Neural cell (in vitro differentiated cells): ENCODE data around the gene KNSTRN. TPM values are rescaled to one million over a fixed set of nuclear protein-coding genes. Genes with fewer than 3 reads are reported as not detected.

Experiments
- H2AFZ ChIP-seq: fragments of 200-600, 300-800 bp; sonication (generic), shearing (Covaris generic); 2 replicates; pipeline ENCODE4 v1.6.0; 2014; ENCODE audit warnings: low read depth, mild to moderate bottlenecking, antibody characterized with exemption, low read length, moderate library complexity
- H3F3A ChIP-seq: fragments of 200-600 bp; shearing (Covaris generic); 2 replicates; pipeline ENCODE4 v1.6.1; 2016; ENCODE audit warnings: mild to moderate bottlenecking, moderate library complexity, mixed read lengths, antibody characterized with exemption, low read length; ENCODE audit not compliant: insufficient read depth, poor library complexity, severe bottlenecking
- H3K27ac ChIP-seq: fragments of 200-600, 300-800 bp; sonication (generic), shearing (Covaris generic); 2 replicates; pipeline ENCODE4 v1.5.1; 2014; ENCODE audit warnings: mild to moderate bottlenecking, low read length, moderate library complexity
- H3K27me3 ChIP-seq: fragments of 300-800, 200-600 bp; sonication (generic), shearing (Covaris generic); 2 replicates; pipeline ENCODE4 v1.6.0; 2014; ENCODE audit warnings: mild to moderate bottlenecking, low read depth, low read length, moderate library complexity; ENCODE audit not compliant: insufficient read depth
- H3K36me3 ChIP-seq: fragments of 300-800, 200-600 bp; sonication (generic), shearing (Covaris generic); 2 replicates; pipeline ENCODE4 v1.5.1; 2014; ENCODE audit warnings: mild to moderate bottlenecking, antibody characterized with exemption, low read length, moderate library complexity; ENCODE audit not compliant: insufficient read depth
- H3K4me2 ChIP-seq: fragments of 300-800, 200-600 bp; sonication (generic), shearing (Covaris generic); 2 replicates; pipeline ENCODE4 v1.6.0; 2014; ENCODE audit warnings: mild to moderate bottlenecking, low read length
- H3K4me3 ChIP-seq: fragments of 300-800, 200-600 bp; sonication (generic), shearing (Covaris generic); 2 replicates; pipeline ENCODE4 v1.5.1; 2014; ENCODE audit warnings: mild to moderate bottlenecking, low read length, moderate library complexity
- H3K79me2 ChIP-seq: fragments of 200-600 bp; shearing (Covaris generic); replicated peaks from 2 replicates; pipeline ENCODE4 v1.6.0; 2014; ENCODE audit warnings: mild to moderate bottlenecking, low read length, moderate library complexity; ENCODE audit not compliant: insufficient read depth
- H3K9ac ChIP-seq: fragments of 300-800, 200-600 bp; sonication (generic), shearing (Covaris generic); 2 replicates; pipeline ENCODE4 v1.6.1; 2016; ENCODE audit warnings: mild to moderate bottlenecking, low read length, mixed read lengths
- H3K9me2 ChIP-seq: fragments of 200-600 bp; shearing (Covaris generic); 2 replicates; pipeline ENCODE4 v1.6.1; 2016; ENCODE audit warnings: mild to moderate bottlenecking, low read length, mixed read lengths; ENCODE audit not compliant: insufficient read depth
- H3K9me3 ChIP-seq: fragments of 200-600, 300-800 bp; sonication (generic), shearing (Covaris generic); 2 replicates; pipeline ENCODE4 v1.6.1; 2016; ENCODE audit warnings: mild to moderate bottlenecking, mixed run types, low read length, moderate library complexity, mixed read lengths
- H4K20me1 ChIP-seq: fragments of 200-600 bp; shearing (Covaris generic); 2 replicates; pipeline ENCODE4 v1.6.1; 2016; ENCODE audit warnings: mild to moderate bottlenecking, mixed run types; ENCODE audit not compliant: insufficient read depth
- EP300 ChIP-seq: fragments of 450-650 bp; conservative IDR thresholded peaks from 2 replicates; pipeline ENCODE4 v1.6.1; 2014; ENCODE audit warnings: antibody characterized with exemption, mild to moderate bottlenecking, moderate library complexity; ENCODE audit not compliant: poor library complexity, severe bottlenecking
- EZH2 ChIP-seq: fragments of 200-600, 300-800 bp; shearing (Covaris generic), sonication (generic); IDR thresholded peaks from 2 replicates; pipeline ENCODE4 v1.6.1; 2014; ENCODE audit warnings: antibody characterized with exemption, low read length, borderline replicate concordance, mild to moderate bottlenecking; ENCODE audit not compliant: insufficient read depth, poor library complexity, severe bottlenecking
- MXI1 ChIP-seq: fragments of 450-650 bp; conservative IDR thresholded peaks from 2 replicates; pipeline ENCODE4 v1.6.1; 2014; ENCODE audit warnings: antibody characterized with exemption, mild to moderate bottlenecking; ENCODE audit not compliant: poor library complexity, severe bottlenecking
- POLR2AphosphoS5 ChIP-seq: IDR thresholded peaks from 2 replicates; pipeline ENCODE4 v1.6.1; 2012
- RAD21 ChIP-seq: fragments of 450-650 bp; conservative IDR thresholded peaks from 2 replicates; pipeline ENCODE4 v1.6.1; 2014; ENCODE audit warnings: antibody characterized with exemption, mild to moderate bottlenecking, moderate library complexity
- SMC3 ChIP-seq: fragments of 450-650 bp; conservative IDR thresholded peaks from 2 replicates; pipeline ENCODE4 v1.6.1; 2014; ENCODE audit warnings: antibody characterized with exemption, mild to moderate bottlenecking, moderate library complexity; ENCODE audit not compliant: poor library complexity
- TAF1 ChIP-seq: IDR thresholded peaks from 2 replicates; pipeline ENCODE4 v1.6.1; 2012; ENCODE audit warnings: low read depth
- polyA plus RNA-seq: library from polyadenylated mRNA; depleted of rRNA; stranded (reverse); fragments of >200 nt; gene quantifications from 2 replicates; pipeline ENCODE4 v1.2.3, GENCODE V29; 2014
- TF ChIP-seq, protein P1 (sequence below): IDR thresholded peaks from 2 replicates; pipeline ENCODE4 v1.6.1; 2012; ENCODE audit warnings: borderline replicate concordance
- TF ChIP-seq, protein P2 (sequence below): fragments of 450-650 bp; IDR thresholded peaks from 2 replicates; pipeline ENCODE4 v1.5.1; 2014; ENCODE audit warnings: antibody characterized with exemption, mild to moderate bottlenecking, moderate library complexity; ENCODE audit not compliant: poor library complexity, severe bottlenecking

The KNSTRN gene
- polyA plus RNA-seq, 1 donor from 2014 or later: 38.3 TPM

DNA sequence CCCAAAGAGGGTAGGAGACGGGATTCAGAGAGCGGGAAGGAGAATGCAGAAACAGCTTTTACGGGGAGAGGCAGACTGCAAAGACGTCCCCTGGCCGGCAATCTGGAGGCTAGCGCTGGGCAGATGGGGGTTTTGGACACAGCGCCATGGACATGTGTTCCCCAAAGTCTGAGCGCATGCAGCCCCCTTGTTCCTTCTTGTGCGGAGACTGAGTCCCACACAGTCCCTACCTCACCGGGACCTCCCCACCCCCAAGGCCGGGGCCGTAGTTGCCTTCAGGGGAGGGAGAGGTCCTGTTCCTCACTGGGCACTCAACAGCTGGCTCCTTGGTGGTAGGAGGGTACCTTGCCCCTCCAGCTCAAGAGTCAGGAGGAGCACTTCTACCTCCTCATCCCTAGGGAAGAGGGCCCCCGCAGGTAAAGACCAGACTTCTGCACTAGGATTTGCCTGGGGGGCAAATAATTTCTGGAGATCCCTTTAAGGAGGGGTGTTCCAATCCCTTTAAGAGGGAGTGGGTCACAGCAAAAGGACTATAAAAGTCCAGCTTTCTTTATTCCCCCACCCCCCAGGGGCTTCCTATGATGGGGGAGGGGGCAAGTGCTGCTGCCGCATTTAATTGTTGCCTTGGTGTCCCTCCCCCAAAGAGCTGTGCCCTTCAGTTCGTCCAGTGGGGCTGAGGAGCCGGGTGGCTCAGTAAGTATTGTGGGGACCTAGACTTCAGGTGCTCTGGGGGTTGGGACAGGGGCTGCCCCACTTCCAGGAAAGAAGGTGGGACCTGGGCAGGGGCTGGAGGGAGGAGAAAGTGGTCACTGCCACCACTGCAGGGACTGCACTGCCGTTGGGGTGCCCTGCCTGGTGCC is 54.6 kb downstream of the KNSTRN start:
- H2AFZ ChIP-seq: no peak overlapping the region
- no peaks in the 10 kb centered on the region for H3K9me3 ChIP-seq
- H4K20me1 ChIP-seq: no peaks in the 10 kb centered on the region
- no peak overlapping the region for H3K4me2 ChIP-seq
- H3K36me3 ChIP-seq: no peaks in the 10 kb centered on the region
- TF ChIP-seq SMC3: no peak
- TF ChIP-seq TAF1: no peak
- no peak for TF ChIP-seq POLR2AphosphoS5
- TF ChIP-seq, protein P1, sequence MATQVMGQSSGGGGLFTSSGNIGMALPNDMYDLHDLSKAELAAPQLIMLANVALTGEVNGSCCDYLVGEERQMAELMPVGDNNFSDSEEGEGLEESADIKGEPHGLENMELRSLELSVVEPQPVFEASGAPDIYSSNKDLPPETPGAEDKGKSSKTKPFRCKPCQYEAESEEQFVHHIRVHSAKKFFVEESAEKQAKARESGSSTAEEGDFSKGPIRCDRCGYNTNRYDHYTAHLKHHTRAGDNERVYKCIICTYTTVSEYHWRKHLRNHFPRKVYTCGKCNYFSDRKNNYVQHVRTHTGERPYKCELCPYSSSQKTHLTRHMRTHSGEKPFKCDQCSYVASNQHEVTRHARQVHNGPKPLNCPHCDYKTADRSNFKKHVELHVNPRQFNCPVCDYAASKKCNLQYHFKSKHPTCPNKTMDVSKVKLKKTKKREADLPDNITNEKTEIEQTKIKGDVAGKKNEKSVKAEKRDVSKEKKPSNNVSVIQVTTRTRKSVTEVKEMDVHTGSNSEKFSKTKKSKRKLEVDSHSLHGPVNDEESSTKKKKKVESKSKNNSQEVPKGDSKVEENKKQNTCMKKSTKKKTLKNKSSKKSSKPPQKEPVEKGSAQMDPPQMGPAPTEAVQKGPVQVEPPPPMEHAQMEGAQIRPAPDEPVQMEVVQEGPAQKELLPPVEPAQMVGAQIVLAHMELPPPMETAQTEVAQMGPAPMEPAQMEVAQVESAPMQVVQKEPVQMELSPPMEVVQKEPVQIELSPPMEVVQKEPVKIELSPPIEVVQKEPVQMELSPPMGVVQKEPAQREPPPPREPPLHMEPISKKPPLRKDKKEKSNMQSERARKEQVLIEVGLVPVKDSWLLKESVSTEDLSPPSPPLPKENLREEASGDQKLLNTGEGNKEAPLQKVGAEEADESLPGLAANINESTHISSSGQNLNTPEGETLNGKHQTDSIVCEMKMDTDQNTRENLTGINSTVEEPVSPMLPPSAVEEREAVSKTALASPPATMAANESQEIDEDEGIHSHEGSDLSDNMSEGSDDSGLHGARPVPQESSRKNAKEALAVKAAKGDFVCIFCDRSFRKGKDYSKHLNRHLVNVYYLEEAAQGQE: no peak
- no peak for TF ChIP-seq EP300
- no peak for TF ChIP-seq RAD21
- TF ChIP-seq, protein P2, sequence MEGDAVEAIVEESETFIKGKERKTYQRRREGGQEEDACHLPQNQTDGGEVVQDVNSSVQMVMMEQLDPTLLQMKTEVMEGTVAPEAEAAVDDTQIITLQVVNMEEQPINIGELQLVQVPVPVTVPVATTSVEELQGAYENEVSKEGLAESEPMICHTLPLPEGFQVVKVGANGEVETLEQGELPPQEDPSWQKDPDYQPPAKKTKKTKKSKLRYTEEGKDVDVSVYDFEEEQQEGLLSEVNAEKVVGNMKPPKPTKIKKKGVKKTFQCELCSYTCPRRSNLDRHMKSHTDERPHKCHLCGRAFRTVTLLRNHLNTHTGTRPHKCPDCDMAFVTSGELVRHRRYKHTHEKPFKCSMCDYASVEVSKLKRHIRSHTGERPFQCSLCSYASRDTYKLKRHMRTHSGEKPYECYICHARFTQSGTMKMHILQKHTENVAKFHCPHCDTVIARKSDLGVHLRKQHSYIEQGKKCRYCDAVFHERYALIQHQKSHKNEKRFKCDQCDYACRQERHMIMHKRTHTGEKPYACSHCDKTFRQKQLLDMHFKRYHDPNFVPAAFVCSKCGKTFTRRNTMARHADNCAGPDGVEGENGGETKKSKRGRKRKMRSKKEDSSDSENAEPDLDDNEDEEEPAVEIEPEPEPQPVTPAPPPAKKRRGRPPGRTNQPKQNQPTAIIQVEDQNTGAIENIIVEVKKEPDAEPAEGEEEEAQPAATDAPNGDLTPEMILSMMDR: no peak
- TF ChIP-seq EZH2: no peak
- no peak for TF ChIP-seq MXI1
- H3K27me3 ChIP-seq: peaks cover 60% of the 10 kb centered on the region
- peak overlapping the region; percentile 53 for H3K4me3 ChIP-seq
- H3K27ac ChIP-seq: no peak overlapping the region
- no peaks in the 10 kb centered on the region for H3K9me2 ChIP-seq
- no peaks in the 10 kb centered on the region for H3K79me2 ChIP-seq
- H3K9ac ChIP-seq: no peak overlapping the region
- H3F3A ChIP-seq: no peaks in the 10 kb centered on the region

DNA sequence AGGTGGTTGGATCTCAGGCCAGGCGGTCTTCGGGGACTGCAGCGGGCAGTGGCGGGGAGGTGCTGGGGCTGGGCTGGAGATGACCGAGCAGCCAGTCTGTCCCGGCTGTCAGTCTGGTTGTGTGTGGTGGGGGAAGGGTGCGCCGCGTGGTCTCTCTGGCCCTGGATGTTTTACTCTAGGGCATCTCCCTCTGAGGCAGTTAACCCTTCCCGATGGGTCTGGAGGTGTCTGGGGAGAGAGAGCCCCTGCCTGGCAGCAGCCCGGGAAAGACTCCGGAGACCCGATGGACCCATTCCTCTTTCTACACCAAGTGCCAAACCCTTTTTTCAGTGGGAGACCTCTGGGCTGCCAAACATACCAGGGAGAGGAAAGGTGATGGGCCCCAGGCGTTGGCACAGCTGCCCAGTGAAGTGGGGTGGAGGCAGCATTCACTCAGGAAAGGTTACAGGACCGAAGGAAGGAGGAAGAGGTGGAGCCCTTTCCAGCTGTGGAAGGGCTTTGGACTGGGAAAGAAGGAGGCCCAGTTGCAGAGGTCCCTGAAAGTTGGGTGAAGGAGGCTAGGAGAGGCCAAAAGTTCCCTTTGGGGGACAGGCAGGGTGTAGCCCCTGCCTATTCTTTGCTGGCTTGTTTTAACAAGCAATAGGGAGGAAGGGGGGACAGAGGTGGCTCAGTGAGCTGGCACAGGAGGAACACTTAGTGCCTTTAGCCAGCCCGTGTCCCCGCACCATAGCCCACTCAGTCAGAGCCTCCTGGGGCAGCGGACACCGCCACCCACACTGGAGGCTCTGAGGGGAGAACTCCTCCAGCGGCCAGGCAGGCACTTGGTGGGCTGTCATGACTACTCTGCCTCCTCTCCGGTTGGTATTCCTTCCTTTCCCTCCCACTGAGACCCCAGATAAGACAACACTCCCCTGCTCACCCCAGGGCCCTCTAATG is 55.5 kb downstream of the KNSTRN start:
- peaks cover 8% of the 10 kb centered on the region for H4K20me1 ChIP-seq
- TF ChIP-seq POLR2AphosphoS5 (no peak), EP300 (no peak), RAD21 (no peak), TAF1 (no peak), EZH2 (no peak), MXI1 (no peak), SMC3 (no peak)
- TF ChIP-seq, protein P1: no peak
- TF ChIP-seq, protein P2: no peak
- no peak overlapping the region for H3K4me3 ChIP-seq
- no peak overlapping the region for H3K27ac ChIP-seq
- no peaks in the 10 kb centered on the region for H3K9me2 ChIP-seq
- H3K79me2 ChIP-seq: peaks cover 8% of the 10 kb centered on the region
- H3K4me2 ChIP-seq: no peak overlapping the region
- no peak overlapping the region for H3K9ac ChIP-seq
- no peaks in the 10 kb centered on the region for H3K9me3 ChIP-seq
- H2AFZ ChIP-seq: no peak overlapping the region
- no peaks in the 10 kb centered on the region for H3K36me3 ChIP-seq
- H3F3A ChIP-seq: no peaks in the 10 kb centered on the region
- H3K27me3 ChIP-seq: peaks cover 60% of the 10 kb centered on the region
